UCSD-AML1 (cell line): ENCODE data around the gene ZNF366.
A peak's percentile ranks its signal among the peaks of the same experiment; 100 is the strongest.
"Not testable (repeated sequence)": the region's sequence is repeated elsewhere in the genome, so short reads cannot be mapped to it uniquely, and the experiment has no call there.

Experiments
- DNase-seq: peaks from one replicate; lab custom pipeline; 2025; ENCODE audit not compliant: unreplicated experiment; lab: John Stamatoyannopoulos, UW

The ZNF366 gene

GRCh38 chr5:72408603-72409002 lies 98.6 kb downstream of the ZNF366 start:
- no peak for DNase-seq

DNA sequence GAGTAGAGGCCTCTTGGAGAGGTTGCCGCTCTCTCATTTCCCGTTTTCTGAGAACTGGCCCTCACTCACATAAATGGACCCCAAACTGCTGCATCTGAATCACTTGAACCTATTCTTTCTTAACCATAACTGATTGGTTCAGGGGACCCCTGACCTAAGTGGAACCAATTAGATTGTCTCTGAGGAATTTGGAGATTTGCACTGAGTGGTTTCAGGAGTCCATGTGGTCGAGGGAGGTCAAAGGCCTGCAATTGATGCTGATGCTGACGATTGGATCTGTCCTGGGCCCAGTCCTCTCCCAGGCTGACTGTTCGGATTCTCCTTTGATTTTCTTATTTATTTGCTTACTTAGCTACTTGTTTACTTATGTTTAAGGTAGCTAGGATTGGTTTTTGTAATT lies 99.1 kb downstream of the ZNF366 start:
- DNase-seq: no peak

GRCh38 chr5:72407541-72407940 lies 99.7 kb downstream of the ZNF366 start:
- DNase-seq: no peak

DNA sequence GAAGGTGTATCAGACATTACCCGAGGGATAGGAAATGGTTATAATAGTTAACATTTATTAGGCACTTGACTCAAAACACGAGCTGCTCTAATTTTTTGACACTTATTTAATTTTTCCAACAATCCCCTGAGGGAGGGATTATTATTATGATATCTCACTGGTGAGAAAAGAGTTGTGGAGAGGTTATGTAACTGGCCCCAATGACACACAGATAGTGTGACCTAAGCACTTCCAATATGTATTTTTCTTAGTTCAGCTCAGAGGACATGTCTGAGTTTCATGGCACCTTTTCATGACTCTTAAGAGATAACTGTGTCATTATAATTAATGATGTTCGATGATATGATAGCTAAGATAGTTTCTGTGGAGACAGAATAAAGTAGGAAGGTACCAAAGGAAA lies 100.1 kb downstream of the ZNF366 start:
- DNase-seq: no peak

DNA sequence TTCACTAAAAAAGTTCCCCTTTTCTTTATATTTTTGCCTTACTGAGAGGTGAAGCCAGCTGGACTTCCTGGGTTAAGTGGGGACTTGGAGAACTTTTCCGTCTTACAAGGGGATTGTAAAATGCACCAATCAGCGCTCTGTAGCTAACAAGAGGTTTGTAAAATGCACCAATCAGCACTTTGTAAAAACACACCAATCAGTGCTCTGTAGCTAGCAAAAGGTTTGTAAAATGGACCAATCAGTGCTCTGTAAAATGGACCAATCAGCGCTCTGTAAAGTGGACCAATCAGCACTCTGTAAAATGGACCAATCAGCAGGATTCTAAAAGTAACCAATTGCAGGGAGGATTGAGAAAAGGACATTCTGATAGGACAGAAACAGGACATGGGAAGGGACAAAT lies 102.4 kb downstream of the ZNF366 start:
- not testable (repeated sequence) for DNase-seq

GRCh38 chr5:72402959-72403628 lies 104.1 kb downstream of the ZNF366 start:
- peak; percentile 18 for DNase-seq

DNA sequence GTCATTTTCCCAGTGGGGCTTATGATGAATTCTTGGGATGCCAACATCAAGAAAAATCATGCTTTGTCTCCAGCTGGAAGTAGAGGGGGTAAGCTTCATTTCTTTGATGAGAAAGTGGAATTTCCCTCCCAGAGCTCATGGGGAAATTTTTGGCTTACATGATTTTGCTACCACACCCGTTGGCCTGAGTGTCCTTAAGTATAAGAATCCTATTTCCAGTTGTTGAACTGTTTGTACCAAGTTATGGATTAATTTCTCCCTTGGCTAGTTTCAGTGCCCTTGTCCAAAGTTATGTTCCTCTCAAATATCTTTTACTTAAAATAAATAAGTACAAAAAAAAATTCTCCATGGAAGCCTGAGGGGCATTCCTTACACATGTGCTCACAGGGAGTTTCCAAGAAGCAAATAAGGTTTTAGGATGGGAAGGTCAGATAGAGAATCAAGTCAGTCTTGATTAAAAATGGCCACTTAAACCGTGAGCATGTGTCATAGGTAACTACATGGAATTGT lies 104.8 kb downstream of the ZNF366 start:
- no peak for DNase-seq

DNA sequence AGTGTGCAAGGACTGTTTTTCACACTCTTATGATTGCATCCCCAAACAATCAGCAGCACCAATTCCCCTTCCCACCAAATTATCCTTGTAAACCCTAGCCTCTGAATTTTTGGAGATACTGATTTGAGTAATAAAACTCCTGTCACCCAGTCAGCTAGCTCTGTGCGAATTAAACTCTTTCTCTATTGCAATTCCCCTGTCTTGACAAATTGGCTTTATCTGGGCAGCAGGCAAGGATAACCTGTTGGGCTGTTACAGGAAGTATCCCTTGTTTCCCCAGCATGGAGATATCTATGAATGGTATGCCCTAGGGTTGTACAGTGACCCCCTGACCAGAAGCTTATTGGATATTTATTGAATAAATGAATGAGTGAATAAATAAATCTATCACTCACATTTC lies 106.3 kb downstream of the ZNF366 start:
- no peak for DNase-seq

DNA sequence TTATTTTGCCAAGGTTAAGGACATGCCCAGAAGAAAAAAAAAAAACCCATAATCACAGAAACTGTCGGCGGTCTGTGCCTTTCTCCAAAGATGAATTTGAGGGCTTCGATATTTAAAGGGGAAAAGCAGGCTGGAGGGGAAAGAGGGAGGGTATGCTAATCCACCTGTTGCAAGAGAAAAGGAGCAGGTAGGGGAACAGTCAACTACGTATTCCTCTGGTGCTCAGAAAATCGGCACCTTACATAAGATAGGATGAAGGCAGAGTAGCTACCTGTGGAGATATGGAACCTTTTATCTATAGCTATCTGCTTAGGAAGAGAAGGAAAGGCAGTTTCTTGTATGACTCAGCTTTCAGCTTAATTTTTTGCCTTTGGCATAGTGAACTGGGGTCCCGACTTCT lies 109.4 kb downstream of the ZNF366 start:
- no peak for DNase-seq

GRCh38 chr5:72394688-72395087 lies 112.5 kb downstream of the ZNF366 start:
- no peak for DNase-seq

GRCh38 chr5:72393052-72393451 lies 114.2 kb downstream of the ZNF366 start:
- DNase-seq: no peak
